H7 (cell line): Measurements from ENCODE around the gene WDTC1. TPM values are rescaled to one million over a fixed set of nuclear protein-coding genes. Genes with fewer than 3 reads are reported as not detected.
"Not testable (repeated sequence)": the region's sequence is repeated elsewhere in the genome, so short reads cannot be mapped to it uniquely, and the experiment has no call there.

ENCODE experiments used
- DNase-seq: peaks from one replicate; pipeline ENCODE4 v3.0.0; 2012
- H3K27me3 ChIP-seq: 2 replicates; pipeline ENCODE4 v1.6.0; 2011; ENCODE audit warnings: mild to moderate bottlenecking, low read length; ENCODE audit not compliant: control insufficient read depth, insufficient read depth
- H3K36me3 ChIP-seq: replicated peaks from 2 replicates; pipeline ENCODE4 v1.5.1; 2011; ENCODE audit warnings: low read length; ENCODE audit not compliant: control insufficient read depth, insufficient read depth
- H3K4me3 ChIP-seq: 2 replicates; pipeline ENCODE4 v1.5.1; 2011; ENCODE audit warnings: low read depth, mild to moderate bottlenecking, control low read depth, low read length, moderate library complexity; ENCODE audit not compliant: insufficient read depth
- total RNA-seq: library from RNA; depleted of rRNA; stranded (reverse); fragments of >200 nt; shearing (Covaris generic); gene quantifications from 2 replicates; pipeline ENCODE4 v1.2.3, GENCODE V29; 2014

WDTC1 gene
- total RNA-seq, 1 experiment from 2014 or later, result 23.9 TPM

GRCh38 chr1:27275696-27276095 is 41.3 kb downstream of the WDTC1 start:
- Histone ChIP-seq H3K4me3 (no peak overlapping the region), H3K27me3 (no peaks in the 10 kb centered on the region), H3K36me3 (no peaks in the 10 kb centered on the region)
- no peak for DNase-seq

DNA sequence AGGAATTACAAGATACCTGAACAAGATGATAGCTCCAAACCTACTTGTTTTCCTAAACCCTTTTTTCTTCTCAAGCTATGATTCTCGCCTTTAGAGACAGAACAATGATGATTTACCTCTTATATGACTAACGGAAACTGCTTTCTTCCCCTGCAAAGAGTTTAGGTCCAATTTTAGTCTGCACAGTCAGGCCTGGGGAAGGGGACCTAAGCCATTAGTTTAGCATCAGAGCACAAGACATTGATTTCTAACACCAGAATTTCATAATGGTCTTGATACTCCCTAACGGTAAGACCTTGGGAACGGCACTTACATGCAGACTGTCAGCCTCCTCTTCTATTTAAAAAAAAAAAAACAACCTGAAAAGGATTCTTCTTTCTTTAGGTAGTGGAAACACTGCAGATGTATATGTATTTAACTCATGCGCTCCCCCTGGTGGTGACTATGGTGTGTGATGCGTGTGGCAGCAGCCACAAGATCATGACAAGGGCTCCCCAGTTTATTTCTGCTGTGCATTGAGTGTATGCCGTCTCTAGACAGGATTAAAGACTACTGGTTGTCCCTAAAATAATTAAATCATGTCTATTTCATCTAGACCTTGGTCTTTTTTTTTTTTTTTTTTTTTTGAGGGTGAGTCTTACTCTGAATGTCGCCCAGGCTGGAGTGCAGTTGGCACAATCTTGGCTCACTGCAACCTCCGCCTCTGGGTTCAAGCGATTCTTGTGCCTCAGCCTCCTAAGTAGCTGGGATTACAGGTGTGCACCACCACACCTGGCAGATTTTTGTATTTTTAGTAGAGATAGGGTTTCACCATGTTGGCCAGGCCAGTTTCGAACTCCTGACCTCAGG is 50.2 kb downstream of the WDTC1 start:
- DNase-seq, result peak; percentile 91
- Histone ChIP-seq H3K27me3 (no peaks in the 10 kb centered on the region), H3K36me3 (peaks cover 3% of the 10 kb centered on the region), H3K4me3 (no peak overlapping the region)

DNA sequence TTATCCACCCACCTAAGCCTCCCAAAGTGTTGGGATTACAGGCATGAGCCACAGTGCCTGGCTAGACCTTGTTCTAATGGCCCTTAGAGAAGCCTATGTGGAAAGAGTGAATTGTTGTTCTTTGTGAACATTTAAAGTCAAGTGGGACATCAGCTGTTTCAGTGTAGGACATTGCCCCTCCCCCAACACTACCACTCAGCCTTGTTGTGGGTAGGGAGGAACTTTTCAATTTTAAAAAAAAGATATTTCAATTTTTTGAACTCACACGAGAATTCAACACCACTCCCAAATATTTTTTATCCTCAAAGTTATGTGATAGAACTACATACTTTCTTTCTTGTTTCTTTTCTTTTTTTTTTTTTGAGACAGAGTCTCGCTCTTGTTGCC is 50.8 kb downstream of the WDTC1 start:
- Histone ChIP-seq H3K36me3 (peaks cover 3% of the 10 kb centered on the region), H3K4me3 (no peak overlapping the region), H3K27me3 (no peaks in the 10 kb centered on the region)
- DNase-seq, result no peak

DNA sequence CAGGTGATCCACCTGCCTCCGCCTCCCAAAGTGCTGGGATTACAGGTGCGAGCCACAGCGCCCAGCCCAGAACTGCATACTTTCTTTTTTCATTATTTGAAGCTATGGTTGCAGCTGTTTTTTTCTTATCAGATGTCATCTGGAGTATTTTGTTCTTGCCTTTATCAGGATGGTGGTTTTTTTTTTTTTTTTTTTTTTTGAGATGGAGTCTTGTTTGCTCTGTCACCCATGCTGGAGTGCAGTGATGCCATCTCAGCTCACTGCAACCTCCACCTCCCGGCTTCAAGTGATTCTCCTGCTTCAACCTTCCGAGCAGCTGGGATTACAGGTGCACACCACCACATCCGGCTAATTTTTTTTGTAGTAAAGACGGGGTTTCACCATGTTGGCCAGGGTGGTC is 51.4 kb downstream of the WDTC1 start:
- DNase-seq, H3K27me3 ChIP-seq, H3K4me3 ChIP-seq, H3K36me3 ChIP-seq: not testable (repeated sequence)

DNA sequence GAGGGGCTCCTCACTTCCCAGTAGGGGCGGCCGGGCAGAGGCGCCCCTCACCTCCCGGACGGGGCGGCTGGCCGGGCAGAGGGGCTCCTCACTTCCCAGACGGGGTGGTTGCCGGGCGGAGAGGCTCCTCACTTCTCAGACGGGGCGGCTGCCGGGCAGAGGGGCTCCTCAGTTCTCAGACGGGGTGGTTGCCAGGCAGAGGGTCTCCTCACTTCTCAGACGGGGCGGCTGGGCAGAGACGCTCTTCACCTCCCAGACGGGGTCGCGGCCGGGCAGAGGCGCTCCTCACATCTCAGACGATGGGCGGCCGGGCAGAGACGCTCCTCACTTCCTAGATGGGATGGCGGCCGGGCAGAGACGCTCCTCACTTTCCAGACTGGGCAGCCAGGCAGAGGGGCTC is 54.7 kb downstream of the WDTC1 start:
- DNase-seq, H3K36me3 ChIP-seq, H3K27me3 ChIP-seq, H3K4me3 ChIP-seq: not testable (repeated sequence)

GRCh38 chr1:27290581-27290980 is 56.1 kb downstream of the WDTC1 start:
- peaks cover 3% of the 10 kb centered on the region for H3K36me3 ChIP-seq
- no peak overlapping the region for H3K4me3 ChIP-seq
- H3K27me3 ChIP-seq, result no peaks in the 10 kb centered on the region
- peak; percentile 11 for DNase-seq

- no peak overlapping the region for H3K4me3 ChIP-seq
- H3K36me3 ChIP-seq, result peaks cover 3% of the 10 kb centered on the region
- no peak for DNase-seq
- no peaks in the 10 kb centered on the region for H3K27me3 ChIP-seq
Measured at GRCh38 chr1:27292106-27292505, 57.7 kb downstream of the WDTC1 start.

- no peak overlapping the region for H3K4me3 ChIP-seq
- H3K36me3 ChIP-seq, result no peaks in the 10 kb centered on the region; the same call in none of the 2 replicates
- no peak for DNase-seq
- no peaks in the 10 kb centered on the region for H3K27me3 ChIP-seq
Measured at GRCh38 chr1:27293915-27294314, 59.5 kb downstream of the WDTC1 start.

DNA sequence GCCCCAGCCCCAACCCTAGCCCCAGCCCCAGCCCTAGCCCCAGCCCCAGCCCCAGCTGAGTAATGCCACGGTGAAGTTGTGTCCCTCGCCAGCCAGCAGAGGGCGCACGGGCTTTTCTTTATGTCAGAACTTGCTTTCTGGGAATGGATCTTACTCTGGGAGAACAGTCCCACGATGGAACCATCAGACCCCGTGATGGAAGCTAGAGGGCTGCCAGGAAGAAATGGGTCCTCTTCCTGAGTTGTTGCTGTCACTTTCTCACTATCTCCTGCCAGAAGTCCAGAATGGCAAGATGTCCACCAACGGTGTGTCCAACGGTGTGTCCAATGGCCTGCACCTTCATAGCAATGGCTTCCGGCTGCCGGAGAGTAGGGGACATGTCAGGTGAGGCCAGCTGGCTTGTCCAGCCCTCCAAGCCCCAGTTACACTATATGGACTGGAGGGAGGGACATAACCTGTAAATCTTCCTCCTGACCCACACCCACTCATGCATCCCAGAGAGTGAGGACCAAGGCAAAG is 62.4 kb downstream of the WDTC1 start:
- DNase-seq, result peak; percentile 90
- H3K4me3 ChIP-seq, result no peak overlapping the region
- H3K27me3 ChIP-seq, result no peaks in the 10 kb centered on the region
- no peaks in the 10 kb centered on the region; the same call in none of the 2 replicates for H3K36me3 ChIP-seq

DNA sequence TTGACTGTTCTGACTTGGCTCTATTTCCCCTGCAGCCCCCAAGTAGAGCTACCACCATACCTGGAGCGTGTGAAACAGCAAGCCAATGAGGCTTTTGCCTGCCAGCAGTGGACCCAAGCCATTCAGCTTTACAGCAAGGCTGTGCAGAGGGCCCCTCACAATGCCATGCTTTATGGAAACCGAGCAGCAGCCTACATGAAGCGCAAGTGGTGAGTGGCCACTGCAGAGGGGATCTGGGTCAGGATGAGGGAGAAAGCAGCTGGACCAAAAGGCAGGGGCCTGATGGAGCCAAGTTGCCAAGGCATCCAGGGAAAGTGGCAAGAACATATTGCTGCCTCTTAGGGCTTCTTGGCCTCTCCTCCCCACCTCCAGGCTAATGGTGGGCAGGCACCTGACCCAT is 63.5 kb downstream of the WDTC1 start:
- no peaks in the 10 kb centered on the region; the same call in none of the 2 replicates for H3K36me3 ChIP-seq
- no peak overlapping the region for H3K4me3 ChIP-seq
- H3K27me3 ChIP-seq, result no peaks in the 10 kb centered on the region
- DNase-seq, result no peak

DNA sequence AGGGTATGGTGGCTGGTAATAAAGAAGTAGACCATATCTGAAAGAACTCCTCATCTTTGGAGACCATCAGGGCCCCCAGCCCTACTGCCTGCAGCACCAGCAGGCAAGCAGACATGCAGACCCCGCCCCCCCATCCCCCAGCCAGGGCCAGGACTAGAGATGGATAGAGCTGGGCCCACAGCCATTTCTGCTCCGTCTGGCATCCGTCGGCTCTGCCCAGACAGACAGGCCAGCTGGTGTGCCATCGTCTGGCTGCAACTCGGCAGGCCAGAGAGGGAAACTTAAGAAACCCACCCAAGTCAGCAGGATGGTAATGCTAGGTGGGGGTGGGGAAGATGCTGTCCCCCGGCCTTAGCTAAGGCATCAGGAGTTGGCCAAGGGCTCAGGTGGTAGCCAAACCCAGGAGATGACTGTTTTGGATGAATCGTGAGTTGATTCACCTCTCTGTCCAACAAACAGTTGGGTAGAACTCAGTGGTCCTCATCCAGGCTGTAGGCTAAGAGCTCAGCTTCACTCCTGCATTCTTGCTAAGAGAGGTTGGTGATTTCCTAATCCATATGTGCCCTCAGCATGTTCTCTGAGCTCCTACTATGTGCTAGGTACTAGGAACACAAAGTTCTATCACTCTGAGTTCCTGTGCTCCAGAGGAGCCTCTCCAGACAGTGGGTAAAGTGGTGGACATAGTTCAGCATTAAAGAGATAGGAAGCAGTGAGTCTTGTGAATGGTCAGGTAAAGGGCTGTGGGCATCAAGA is 64.4 kb downstream of the WDTC1 start:
- H3K27me3 ChIP-seq, result no peaks in the 10 kb centered on the region
- no peak for DNase-seq
- no peaks in the 10 kb centered on the region; the same call in none of the 2 replicates for H3K36me3 ChIP-seq
- H3K4me3 ChIP-seq, result no peak overlapping the region

- H3K36me3 ChIP-seq, result no peaks in the 10 kb centered on the region; the same call in none of the 2 replicates
- peak; percentile 53 for DNase-seq
- no peaks in the 10 kb centered on the region for H3K27me3 ChIP-seq
- no peak overlapping the region for H3K4me3 ChIP-seq
Measured at GRCh38 chr1:27299385-27300271, 65.2 kb downstream of the WDTC1 start.

GRCh38 chr1:27300341-27301051 is 66.1 kb downstream of the WDTC1 start:
- Histone ChIP-seq H3K4me3 (no peak overlapping the region), H3K27me3 (no peaks in the 10 kb centered on the region), H3K36me3 (no peaks in the 10 kb centered on the region; the same call in none of the 2 replicates)
- peak; percentile 94 for DNase-seq

DNA sequence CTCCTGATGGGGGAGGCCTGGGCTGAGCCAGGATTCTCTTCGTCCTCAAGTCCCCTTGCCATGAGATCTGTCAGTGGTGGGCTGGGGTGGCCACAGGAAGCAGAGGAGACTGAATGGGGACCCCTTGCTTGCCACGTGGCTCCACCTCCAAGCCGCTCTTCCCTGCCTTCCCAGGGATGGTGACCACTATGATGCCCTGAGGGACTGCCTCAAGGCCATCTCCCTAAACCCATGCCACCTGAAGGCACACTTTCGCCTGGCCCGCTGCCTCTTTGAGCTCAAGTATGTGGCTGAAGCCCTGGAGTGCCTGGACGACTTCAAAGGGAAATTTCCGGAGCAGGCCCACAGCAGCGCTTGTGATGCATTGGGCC is 66.6 kb downstream of the WDTC1 start:
- no peak for DNase-seq
- no peak overlapping the region for H3K4me3 ChIP-seq
- no peaks in the 10 kb centered on the region; the same call in none of the 2 replicates for H3K36me3 ChIP-seq
- H3K27me3 ChIP-seq, result no peaks in the 10 kb centered on the region
